Skeletal muscle tissue (tissue), 4 donors: ENCODE data around the gene NPHP4. TPM values are rescaled to one million over a fixed set of nuclear protein-coding genes. Genes with fewer than 3 reads are reported as not detected.

ENCODE experiments used
- H3K27ac ChIP-seq: one replicate; pipeline ENCODE4 v1.7.0; 2013; ENCODE audit warnings: mild to moderate bottlenecking, low read depth, low read length, inconsistent platforms
- H3K27me3 ChIP-seq, 3 donors: one replicate each; pipeline ENCODE4 v1.7.0; 2013; ENCODE audit warnings: low read length in 3 of 3; ENCODE audit not compliant: control insufficient read depth in 3 of 3, insufficient read depth in 3 of 3
- H3K36me3 ChIP-seq, 3 donors: one replicate each; pipeline ENCODE4 v1.7.0; 2013; ENCODE audit warnings: low read length in 3 of 3; ENCODE audit not compliant: control insufficient read depth in 3 of 3, insufficient read depth in 3 of 3
- H3K4me1 ChIP-seq, 3 donors: one replicate each; pipeline ENCODE4 v1.7.0; 2013; ENCODE audit warnings: low read length in 3 of 3, mild to moderate bottlenecking in 3 of 3; ENCODE audit not compliant: control insufficient read depth in 3 of 3, insufficient read depth in 3 of 3
- H3K4me3 ChIP-seq, 3 donors: one replicate each; pipeline ENCODE4 v1.7.0; 2013; ENCODE audit warnings: low read length in 3 of 3
- H3K9ac ChIP-seq, 3 donors: one replicate each; pipeline ENCODE4 v1.7.0; 2013; ENCODE audit warnings: low read length in 3 of 3, mild to moderate bottlenecking in 3 of 3, moderate library complexity in 2 of 3, low read depth in 1 of 3
- H3K9me3 ChIP-seq, 3 donors: one replicate each; pipeline ENCODE4 v1.7.0; 2013; ENCODE audit warnings: low read length in 3 of 3; ENCODE audit not compliant: control insufficient read depth in 3 of 3
- total RNA-seq: library from RNA; depleted of rRNA; stranded (reverse); fragments of >200 nt; gene quantifications from one replicate; pipeline ENCODE4 v1.2.3, GENCODE V29; 2014
- donor health status: Osteomylitis.

The NPHP4 gene
- total RNA-seq, 1 donor from 2014 or later = 5.2 TPM

DNA sequence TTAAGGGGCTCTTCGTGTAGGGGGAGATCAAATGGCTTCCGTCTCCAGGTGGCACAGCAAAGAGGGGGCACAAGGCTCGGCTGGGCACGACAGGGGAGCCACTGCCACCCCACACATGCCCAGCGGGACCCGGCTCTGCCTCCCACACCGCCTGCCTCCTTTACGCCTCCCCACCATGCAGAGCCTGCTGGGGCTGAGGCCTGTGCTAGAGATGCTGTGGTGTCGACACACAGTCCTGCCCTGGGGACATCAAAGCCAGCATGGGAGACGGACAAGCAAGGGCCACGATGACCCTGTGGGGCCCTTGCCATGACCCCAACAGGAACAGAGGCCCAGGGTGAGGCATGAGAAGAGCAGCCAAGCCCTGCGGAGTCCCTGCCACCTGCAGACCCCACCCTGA lies 102.8 kb downstream of the NPHP4 start:
- no peak overlapping the region for H3K4me3 ChIP-seq
- H3K27ac ChIP-seq = peak overlapping the region; percentile 19
- H3K27me3 ChIP-seq = no peaks in the 10 kb centered on the region
- H3K36me3 ChIP-seq = peaks cover 0 to 3% (median 2%) of the 10 kb centered on the region in 3 donors
- H3K9me3 ChIP-seq = no peaks in the 10 kb centered on the region
- peaks cover 0 to 2% (median 0%) of the 10 kb centered on the region in 3 donors for H3K4me1 ChIP-seq
- no peak overlapping the region for H3K9ac ChIP-seq

DNA sequence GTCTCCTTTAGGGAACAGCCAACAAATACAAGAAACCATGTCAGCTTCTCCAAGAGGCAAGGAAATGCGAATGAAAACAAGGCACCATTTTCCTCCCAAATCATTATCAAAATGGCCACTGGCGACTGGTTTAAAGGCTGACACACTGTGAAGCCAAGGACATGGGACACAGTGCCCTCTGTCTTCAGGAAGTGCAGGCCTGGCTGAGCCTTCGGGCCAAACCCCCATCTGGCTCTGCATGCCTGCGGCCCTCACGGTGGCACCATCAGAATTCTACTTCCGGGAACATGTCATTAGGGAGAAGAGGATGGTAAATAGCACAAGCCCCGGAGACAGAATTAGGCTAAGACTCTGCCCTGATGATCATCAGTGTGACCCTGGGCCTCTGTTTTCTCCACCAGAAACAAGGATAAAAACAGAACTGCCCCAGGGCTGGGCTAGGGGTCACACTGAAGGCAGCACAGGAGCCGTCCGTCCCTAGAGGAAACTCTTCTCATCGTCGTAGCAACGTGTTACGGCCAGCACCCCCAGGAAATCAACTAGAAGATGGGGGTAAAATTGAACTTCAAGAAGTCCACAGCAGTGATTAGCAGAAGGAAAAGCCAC lies 103.5 kb downstream of the NPHP4 start:
- H3K36me3 ChIP-seq = peaks cover 0 to 3% (median 2%) of the 10 kb centered on the region in 3 donors
- H3K9me3 ChIP-seq = no peaks in the 10 kb centered on the region
- peaks cover 0 to 2% (median 0%) of the 10 kb centered on the region in 3 donors for H3K4me1 ChIP-seq
- H3K27me3 ChIP-seq = no peaks in the 10 kb centered on the region
- H3K27ac ChIP-seq = peak overlapping the region; percentile 19
- no peak overlapping the region for H3K4me3 ChIP-seq
- no peak overlapping the region for H3K9ac ChIP-seq

DNA sequence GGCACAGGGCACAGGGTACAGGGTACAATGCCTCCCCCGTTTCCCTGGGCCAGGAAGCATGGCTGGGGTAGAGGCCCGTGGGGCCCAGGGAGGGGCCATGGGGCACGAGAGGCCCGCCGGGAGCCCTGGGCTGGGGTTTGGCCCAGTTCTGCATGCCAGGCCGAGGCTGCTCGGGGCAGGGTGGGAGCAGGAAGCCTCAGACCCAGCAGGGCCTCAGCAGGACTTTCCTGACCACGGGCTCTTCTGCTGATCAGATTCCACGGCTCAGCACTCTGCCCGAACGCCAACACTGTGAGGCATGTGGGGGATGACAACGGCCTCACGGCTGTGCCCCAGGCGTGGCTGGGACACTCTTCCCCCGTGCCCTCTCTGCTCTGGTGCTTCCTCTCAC lies 104.3 kb downstream of the NPHP4 start:
- Histone ChIP-seq H3K4me1 (peaks cover 0 to 2% (median 0%) of the 10 kb centered on the region in 3 donors), H3K9me3 (no peaks in the 10 kb centered on the region), H3K36me3 (peaks cover 0 to 3% (median 2%) of the 10 kb centered on the region in 3 donors), H3K27ac (no peak overlapping the region), H3K27me3 (no peaks in the 10 kb centered on the region), H3K4me3 (no peak overlapping the region), H3K9ac (no peak overlapping the region)

DNA sequence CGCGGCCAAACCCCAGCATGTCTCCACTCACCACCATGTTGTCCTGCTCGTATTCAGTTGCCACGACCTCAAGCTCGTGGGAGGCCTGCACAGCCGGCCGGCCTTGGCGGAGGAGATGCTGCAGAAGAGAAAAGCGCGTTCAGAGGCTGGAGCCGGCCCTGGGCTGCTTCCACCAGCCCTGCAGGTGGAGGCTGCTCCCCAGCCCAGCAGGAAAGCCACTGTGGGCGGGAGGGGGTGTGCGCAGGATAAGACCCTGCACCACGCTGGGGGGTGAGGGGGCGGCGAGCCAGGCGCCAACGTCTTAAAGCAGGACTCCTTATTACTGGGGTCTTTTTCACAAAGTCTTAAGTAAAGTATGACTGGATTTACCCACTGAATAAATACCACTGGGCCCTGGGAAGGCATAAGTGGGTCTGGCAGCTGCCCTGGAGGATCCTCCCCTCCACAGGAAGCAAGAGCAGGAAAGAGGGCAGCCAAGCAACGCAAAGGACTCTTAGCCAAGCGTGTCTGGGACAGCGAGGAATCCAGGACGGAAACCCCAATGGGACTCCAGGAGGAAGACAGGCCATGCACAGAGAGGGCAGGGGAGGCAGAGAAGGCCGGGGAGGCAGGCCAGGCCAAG lies 104.8 kb downstream of the NPHP4 start:
- no peaks in the 10 kb centered on the region for H3K9me3 ChIP-seq
- no peak overlapping the region for H3K9ac ChIP-seq
- H3K27me3 ChIP-seq = no peaks in the 10 kb centered on the region
- no peak overlapping the region for H3K4me3 ChIP-seq
- peaks cover 0 to 2% (median 0%) of the 10 kb centered on the region in 3 donors for H3K4me1 ChIP-seq
- H3K27ac ChIP-seq = no peak overlapping the region
- H3K36me3 ChIP-seq = peaks cover 0 to 3% (median 2%) of the 10 kb centered on the region in 3 donors

- no peak overlapping the region for H3K4me3 ChIP-seq
- no peaks in the 10 kb centered on the region for H3K27me3 ChIP-seq
- H3K36me3 ChIP-seq = peaks cover 0 to 3% (median 2%) of the 10 kb centered on the region in 3 donors
- H3K4me1 ChIP-seq = peaks cover 0 to 2% (median 0%) of the 10 kb centered on the region in 3 donors
- no peaks in the 10 kb centered on the region for H3K9me3 ChIP-seq
- no peak overlapping the region for H3K27ac ChIP-seq
- no peak overlapping the region for H3K9ac ChIP-seq
Observed at GRCh38 chr1:5886541-5887348, 105.5 kb downstream of the NPHP4 start.

DNA sequence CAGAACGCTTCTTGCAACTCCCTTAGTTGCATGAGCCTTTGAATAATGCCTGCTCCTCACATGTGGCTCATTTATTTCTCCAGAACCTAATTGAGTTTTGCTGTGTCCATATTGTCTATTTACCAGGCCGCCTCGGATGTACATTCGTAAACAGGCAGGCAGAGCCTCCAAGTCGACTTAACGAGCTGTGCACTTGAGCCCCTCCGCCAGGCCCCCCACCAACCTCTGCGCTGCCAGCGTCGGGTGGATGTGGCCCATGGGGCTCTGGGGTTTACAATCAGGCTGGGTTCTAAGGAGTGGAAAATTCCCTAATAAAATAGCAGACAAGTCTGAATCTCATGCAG lies 106.1 kb downstream of the NPHP4 start:
- Histone ChIP-seq H3K27me3 (no peaks in the 10 kb centered on the region), H3K9me3 (no peaks in the 10 kb centered on the region), H3K4me1 (peaks cover 0 to 2% (median 0%) of the 10 kb centered on the region in 3 donors), H3K27ac (no peak overlapping the region), H3K4me3 (no peak overlapping the region), H3K9ac (no peak overlapping the region), H3K36me3 (peaks cover 0 to 3% (median 2%) of the 10 kb centered on the region in 3 donors)

DNA sequence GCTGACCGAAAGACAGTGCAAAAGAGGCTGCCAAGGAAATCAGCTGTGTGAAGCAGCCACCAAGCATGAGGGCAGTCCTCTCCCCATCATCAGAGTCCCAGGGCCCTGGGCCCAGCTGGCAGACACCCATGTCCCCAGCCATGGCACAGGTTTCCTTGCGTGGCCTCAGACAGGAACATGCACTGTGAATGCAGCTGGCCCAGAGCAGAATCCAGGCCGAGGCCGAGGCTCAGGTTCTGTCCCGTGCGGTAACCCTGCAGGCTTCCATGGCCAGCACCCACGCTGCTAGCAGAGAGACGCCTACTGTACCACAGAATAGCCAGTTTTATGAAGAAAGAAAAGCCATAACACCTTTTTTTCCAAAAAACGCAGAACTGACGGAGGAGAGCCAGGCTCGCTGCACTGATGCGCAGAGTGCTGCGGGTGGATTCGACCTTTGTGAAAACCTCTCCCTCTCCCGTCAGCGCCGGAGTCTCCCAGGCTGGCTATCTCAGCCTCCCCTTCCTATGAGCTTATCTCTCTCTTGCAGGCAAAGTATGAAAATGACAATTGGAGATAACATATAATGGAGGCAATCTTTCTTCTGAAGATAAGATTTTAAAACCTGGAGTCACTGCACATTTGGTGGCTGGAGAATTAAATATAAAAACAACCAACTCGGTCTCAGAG lies 106.6 kb downstream of the NPHP4 start:
- Histone ChIP-seq H3K9me3 (no peaks in the 10 kb centered on the region), H3K4me1 (peaks cover 0 to 2% (median 0%) of the 10 kb centered on the region in 3 donors), H3K27me3 (no peaks in the 10 kb centered on the region), H3K9ac (no peak overlapping the region), H3K36me3 (peaks cover 0 to 3% (median 2%) of the 10 kb centered on the region in 3 donors), H3K27ac (no peak overlapping the region), H3K4me3 (no peak overlapping the region)

DNA sequence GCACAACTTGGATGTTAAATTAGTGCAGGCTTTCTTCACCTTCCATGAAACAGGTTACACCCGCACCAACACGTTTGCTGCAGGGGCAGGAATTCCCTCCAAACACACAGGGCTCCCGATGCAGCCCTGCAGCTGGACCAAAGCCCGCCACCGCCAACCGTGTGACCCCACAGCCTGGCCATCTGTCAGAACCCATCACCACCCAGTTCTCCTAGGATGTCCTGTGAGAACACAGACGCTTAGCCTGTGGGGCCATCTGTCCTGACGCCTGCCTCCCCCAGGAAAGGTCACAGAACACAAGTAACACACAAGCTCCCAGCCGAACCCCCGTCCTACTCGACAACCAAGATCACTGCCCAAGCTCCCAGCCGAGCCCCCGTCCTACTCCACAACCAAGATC lies 108.1 kb downstream of the NPHP4 start:
- H3K27ac ChIP-seq = no peak overlapping the region
- H3K27me3 ChIP-seq = no peaks in the 10 kb centered on the region
- H3K9ac ChIP-seq = no peak overlapping the region
- H3K4me3 ChIP-seq = no peak overlapping the region
- H3K9me3 ChIP-seq = peaks cover 0 to 7% (median 4%) of the 10 kb centered on the region in 3 donors
- H3K36me3 ChIP-seq = peaks cover 11 to 12% (median 12%) of the 10 kb centered on the region in 3 donors
- peaks cover 0 to 2% (median 0%) of the 10 kb centered on the region in 3 donors for H3K4me1 ChIP-seq

- Histone ChIP-seq H3K9ac (no peak overlapping the region), H3K27me3 (no peaks in the 10 kb centered on the region), H3K36me3 (peaks cover 11 to 16% (median 13%) of the 10 kb centered on the region in 3 donors)
Observed at GRCh38 chr1:5883129-5884048, 108.8 kb downstream of the NPHP4 start.

More at GRCh38 chr1:5883129-5884048, 108.8 kb downstream of the NPHP4 start:
- H3K9me3 ChIP-seq = peaks cover 0 to 7% (median 4%) of the 10 kb centered on the region in 3 donors
- peaks cover 0 to 2% (median 0%) of the 10 kb centered on the region in 3 donors for H3K4me1 ChIP-seq
- no peak overlapping the region for H3K4me3 ChIP-seq
- no peak overlapping the region for H3K27ac ChIP-seq
